HG03139 (cell line): ENCODE data around the gene GRHL1.
A peak's percentile ranks its signal among the peaks of the same experiment; 100 is the strongest.

Experiments used
- ATAC-seq: cut with Tn5 transposase; IDR thresholded peaks from one replicate; pipeline ENCODE4 v1.9.1; 2021; ENCODE audit not compliant: unreplicated experiment

GRHL1 gene

GRCh38 chr2:9949239-9949991 is 2.1 kb upstream of the GRHL1 start:
- no peak for ATAC-seq

GRCh38 chr2:9949992-9950520 is 1.4 kb upstream of the GRHL1 start:
- no peak for ATAC-seq

- ATAC-seq = peak; percentile 32
Observed at GRCh38 chr2:9950521-9951271, 797 bp upstream of the GRHL1 start.

- ATAC-seq = no peak
Observed at GRCh38 chr2:9951272-9951521, 296 bp upstream of the GRHL1 start.

DNA sequence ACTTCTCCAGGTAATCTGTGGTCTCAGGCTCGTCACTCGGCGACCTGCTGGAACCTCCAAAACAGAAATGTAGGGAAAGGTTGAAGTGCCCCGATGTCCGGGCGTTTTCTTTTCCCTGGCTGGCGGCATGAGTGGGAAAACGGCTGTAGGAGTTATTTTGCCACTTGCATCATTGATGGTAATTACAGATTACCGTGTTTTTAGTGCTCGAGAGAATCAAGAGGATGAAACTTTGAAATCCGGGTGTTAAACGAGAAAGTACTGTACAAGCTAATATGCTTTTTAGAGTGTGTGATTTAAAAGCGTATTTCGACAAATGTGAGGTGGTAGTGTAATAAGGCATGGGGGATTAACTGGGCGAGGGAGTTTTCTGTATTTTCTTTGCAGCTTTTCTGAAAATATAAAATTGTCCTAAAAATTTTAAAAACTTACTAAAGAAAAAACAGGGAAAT is 819 bp downstream of the GRHL1 start:
- ATAC-seq = no peak

DNA sequence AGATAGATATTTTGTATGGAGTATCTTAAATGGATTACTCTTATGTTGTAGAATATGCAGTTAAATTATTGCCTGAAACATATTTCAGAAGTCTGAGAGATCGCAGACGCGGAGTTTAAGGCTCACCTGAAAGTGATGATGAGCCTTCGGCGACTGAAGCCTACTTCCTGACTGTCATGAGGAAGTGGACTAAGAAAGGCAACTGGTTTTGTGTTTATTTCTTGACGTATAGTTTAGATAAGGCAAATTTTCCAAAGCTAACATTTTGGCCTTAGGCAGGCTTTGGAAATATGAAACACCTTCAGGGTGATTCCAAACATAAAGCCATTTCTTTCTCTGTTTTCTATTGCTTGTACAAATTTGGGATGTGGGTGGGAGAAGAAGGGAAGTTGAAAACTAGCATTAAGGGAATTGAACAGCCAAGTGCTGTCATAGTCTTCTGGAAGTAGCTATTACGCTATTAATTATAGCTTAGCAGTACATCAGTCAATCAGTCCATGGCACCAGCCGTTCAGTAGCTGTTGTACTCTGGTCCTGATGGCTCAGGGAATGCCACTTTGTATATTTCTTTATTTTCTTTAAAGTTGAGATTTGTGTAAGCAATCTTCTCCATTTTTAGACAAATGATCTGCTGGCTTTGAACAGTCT is 1.5 kb downstream of the GRHL1 start:
- no peak for ATAC-seq

- ATAC-seq = no peak
Observed at GRCh38 chr2:9954136-9954535, 2.6 kb downstream of the GRHL1 start.

- no peak for ATAC-seq
Observed at GRCh38 chr2:9958057-9958456, 6.6 kb downstream of the GRHL1 start.

- ATAC-seq = no peak
Observed at GRCh38 chr2:9959262-9959661, 7.8 kb downstream of the GRHL1 start.

- ATAC-seq = no peak
Observed at GRCh38 chr2:9961013-9961412, 9.5 kb downstream of the GRHL1 start.

GRCh38 chr2:9964334-9964980 is 13.0 kb downstream of the GRHL1 start:
- ATAC-seq = no peak

DNA sequence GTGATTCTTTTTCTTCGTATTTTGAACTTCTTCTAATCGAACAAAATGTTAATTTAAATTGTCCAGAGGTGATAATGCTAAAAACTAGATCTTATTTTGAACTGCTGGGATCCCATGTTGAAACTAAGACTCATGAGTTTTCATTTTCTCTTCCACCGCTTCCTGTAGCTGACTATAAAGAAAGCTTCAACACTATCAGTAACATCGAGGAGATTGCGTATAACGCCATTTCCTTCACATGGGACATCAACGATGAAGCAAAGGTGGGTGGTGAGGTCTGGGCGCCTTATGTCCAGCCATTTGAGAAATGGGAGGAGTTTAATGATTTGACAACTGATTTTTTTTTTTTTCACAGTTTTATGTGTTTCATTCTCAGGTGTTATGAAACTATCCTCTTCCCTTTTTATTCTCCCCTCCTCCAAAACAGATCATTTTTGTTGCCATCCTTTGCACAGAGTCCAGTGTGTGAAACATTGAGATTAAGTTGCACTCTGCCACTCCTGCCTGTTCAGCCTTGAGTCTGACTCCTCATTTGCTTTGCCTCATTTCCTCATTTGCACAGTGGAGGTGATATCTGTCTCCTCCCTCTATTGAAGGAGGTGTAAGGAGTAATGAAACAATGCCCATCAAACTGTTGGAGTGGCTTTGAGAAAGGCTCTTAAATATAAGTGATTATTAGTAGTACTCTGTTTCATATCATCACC is 13.8 kb downstream of the GRHL1 start:
- no peak for ATAC-seq

GRCh38 chr2:9966491-9967022 is 15.1 kb downstream of the GRHL1 start:
- no peak for ATAC-seq

- no peak for ATAC-seq
Observed at GRCh38 chr2:9967053-9967775, 15.7 kb downstream of the GRHL1 start.

DNA sequence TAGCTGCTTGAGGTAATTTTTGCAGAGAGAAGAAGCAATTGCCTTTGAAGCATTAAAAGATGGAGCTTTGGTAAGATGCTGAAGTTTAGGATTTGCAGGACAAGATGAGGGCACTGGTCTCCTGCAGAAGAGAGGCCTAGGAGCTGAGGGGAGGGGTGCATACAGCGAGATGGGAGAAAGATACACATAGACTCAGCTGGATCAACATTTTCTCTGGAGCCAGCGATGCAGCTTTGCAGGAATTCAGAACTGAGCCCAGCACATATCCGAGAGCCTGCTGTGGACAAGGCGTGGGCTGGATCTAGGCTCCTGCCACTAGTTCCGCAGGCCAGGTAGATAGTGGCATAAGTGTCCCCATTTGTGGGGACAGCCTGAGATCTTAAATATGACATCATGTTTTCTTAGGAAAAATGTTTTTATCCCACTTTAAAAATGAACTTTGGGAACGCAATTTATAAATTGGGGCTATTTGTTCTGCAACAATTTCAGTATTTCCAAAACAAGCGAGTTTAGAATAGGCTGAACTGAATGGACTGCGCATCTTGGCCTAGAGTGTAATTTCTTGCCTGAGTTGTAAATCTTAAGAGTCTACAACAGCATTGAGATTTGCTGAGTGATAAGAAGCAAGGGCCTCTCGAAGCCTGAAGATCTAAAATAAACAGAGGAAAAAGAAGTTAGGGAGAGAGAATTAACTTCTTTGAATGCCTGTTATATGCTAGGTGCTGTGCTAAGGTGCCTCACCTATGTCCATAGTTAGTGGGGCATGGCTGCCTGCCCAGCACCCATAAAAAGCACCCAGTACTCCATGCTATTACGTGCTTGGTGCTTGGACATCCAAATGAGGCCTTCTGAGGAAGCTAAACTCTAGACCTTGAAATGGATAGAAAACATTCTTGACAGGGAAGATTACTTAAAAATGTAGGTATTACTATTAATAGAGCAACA is 17.3 kb downstream of the GRHL1 start:
- ATAC-seq = no peak

GRCh38 chr2:9970200-9971044 is 18.9 kb downstream of the GRHL1 start:
- no peak for ATAC-seq

DNA sequence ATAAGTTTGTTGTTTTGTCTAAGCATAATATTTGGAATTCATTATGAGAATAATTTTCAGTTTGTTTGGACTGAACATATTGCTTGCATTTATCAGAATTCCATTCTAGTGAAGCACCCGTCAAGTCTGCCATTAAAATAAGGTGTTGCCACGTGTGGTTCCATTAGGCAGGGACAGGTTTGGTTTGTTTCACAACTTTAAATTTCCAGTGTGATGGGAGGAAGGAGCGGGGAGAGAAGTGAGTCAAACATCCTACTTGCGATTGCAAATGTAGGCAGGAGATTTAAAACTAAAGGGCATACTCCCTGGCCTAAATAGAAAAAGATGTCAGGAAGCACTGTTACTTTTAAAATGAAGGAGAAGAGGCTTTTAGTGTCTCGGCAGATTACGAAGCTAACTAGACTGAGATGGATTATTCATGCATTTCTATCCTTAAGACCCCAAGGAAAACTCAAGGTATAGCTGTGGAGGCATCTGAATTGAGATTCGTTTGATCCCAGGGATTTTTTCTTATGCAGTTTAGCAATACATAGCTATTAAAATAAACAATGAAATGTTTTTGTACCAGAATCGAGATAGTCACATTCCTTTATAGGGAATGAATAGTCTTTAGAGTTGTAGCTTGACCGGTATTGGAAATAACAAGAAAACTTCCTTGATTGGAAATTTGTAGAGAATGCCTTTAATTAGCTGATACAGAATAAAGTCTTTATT is 19.8 kb downstream of the GRHL1 start:
- ATAC-seq = no peak
